ENCODE data around the gene PARD3.
A peak's percentile ranks its signal among the peaks of the same experiment; 100 is the strongest.

PARD3 gene

GRCh38 chr10:34791228-34791627 is 23.9 kb downstream of the PARD3 start:
- no peak for TF ChIP-seq CTCF (IDR thresholded peaks at IDR 0.05; ENCODE audit: insufficient read depth, missing control alignments)
- DNase-seq (ENCODE audit: insufficient read length, low spot score) (no peak), FAIRE-seq (no peak)

GRCh38 chr10:34789966-34790506 is 25.1 kb downstream of the PARD3 start:
- FAIRE-seq = peak; percentile 44

GRCh38 chr10:34786464-34786863 is 28.6 kb downstream of the PARD3 start:
- TF ChIP-seq CTCF (IDR thresholded peaks at IDR 0.05; ENCODE audit: insufficient read depth, missing control alignments) = no peak
- DNase-seq (ENCODE audit: insufficient read length, low spot score) (peak; percentile 72), FAIRE-seq (peak; percentile 82)

More at GRCh38 chr10:34789966-34790506, 25.1 kb downstream of the PARD3 start:
- TF ChIP-seq CTCF (IDR thresholded peaks at IDR 0.05; ENCODE audit: insufficient read depth, missing control alignments) = no peak
- no peak for DNase-seq (ENCODE audit: insufficient read length, low spot score)

GRCh38 chr10:34781711-34782110 is 33.4 kb downstream of the PARD3 start:
- FAIRE-seq = no peak
- DNase-seq (ENCODE audit: insufficient read length, low spot score) = no peak
- TF ChIP-seq CTCF (IDR thresholded peaks at IDR 0.05; ENCODE audit: insufficient read depth, missing control alignments) = no peak

- TF ChIP-seq CTCF (IDR thresholded peaks at IDR 0.05; ENCODE audit: insufficient read depth, missing control alignments) = no peak
- FAIRE-seq = no peak
- DNase-seq (ENCODE audit: insufficient read length, low spot score) = no peak
These were observed 34.2 kb downstream of the PARD3 start for GRCh38 chr10:34780818-34781380.

- FAIRE-seq (no peak), DNase-seq (ENCODE audit: insufficient read length, low spot score) (no peak)
- no peak for TF ChIP-seq CTCF (IDR thresholded peaks at IDR 0.05; ENCODE audit: insufficient read depth, missing control alignments)
These were observed 36.9 kb downstream of the PARD3 start for GRCh38 chr10:34778237-34778636.

GRCh38 chr10:34776090-34776690 is 38.9 kb downstream of the PARD3 start:
- DNase-seq (ENCODE audit: insufficient read length, low spot score) = no peak
- TF ChIP-seq CTCF (IDR thresholded peaks at IDR 0.05; ENCODE audit: insufficient read depth, missing control alignments) = no peak
- FAIRE-seq = no peak

All from D721Med (cell line).